HG03354 (cell line): ENCODE measurements around the gene R3HDM1.
A peak's percentile ranks its signal among the peaks of the same experiment; 100 is the strongest.
"Not testable (repeated sequence)": the region's sequence is repeated elsewhere in the genome, so short reads cannot be mapped to it uniquely, and the experiment has no call there.

ENCODE experiments used
- ATAC-seq: cut with Tn5 transposase; IDR thresholded peaks from one replicate; pipeline ENCODE4 v1.9.1; 2021; ENCODE audit warnings: mild to moderate bottlenecking; ENCODE audit not compliant: unreplicated experiment, poor library complexity, severe bottlenecking

The R3HDM1 gene

DNA sequence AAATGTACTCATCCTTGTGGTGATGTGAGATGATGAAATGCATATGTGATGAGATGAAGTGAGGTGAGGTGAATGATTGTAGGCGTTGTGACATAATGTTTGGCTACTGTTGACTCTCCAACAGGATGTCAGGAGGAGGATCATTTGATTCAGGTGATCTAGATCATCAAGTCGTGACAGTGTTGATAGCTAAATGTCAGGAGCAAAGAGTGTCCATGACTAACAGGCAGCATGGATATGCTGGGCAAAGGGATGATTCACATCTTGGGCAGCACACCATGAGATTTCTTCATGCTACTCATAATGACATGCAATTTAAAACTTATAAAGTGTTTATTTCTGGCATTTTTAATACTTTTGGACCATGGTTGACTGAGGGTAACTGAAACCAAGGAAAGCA is 170.2 kb downstream of the R3HDM1 start:
- ATAC-seq: no peak

DNA sequence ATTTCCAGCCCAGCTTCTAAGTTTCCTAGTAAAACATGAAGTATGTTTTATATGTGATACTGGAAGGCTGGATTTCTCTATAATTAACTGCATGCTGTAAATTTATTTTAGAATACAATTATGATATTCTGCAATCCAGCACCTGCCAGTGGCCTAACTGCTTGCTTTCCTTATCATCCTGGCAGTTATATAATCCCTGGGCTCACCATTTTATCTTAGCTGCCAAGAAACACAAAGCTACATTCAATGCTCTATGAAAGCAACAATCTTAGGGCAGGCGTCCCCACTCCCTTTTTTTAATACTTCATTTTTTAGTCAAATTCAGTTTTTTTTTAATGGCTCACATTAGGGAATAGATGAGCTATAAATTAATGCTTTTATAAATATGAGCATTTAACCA is 172.0 kb downstream of the R3HDM1 start:
- no peak for ATAC-seq

DNA sequence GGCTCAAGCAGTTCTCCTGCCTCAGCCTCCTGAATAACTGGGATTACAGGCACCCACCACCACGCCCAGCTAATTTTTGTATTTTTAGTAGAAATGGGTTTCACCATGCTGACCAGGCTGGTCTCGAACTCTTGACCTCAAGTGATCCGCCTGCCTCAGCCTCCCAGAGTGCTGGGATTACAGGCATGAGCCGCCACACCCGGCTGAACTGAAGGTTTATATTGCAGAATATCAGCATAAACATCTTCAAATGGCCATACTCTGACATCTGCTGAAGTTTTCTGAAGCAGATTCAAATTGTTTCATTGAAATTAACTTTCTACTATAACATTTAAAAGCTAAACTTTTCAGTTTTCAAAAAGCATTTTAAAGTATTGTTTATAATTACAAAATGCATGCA is 172.8 kb downstream of the R3HDM1 start:
- ATAC-seq: not testable (repeated sequence)

DNA sequence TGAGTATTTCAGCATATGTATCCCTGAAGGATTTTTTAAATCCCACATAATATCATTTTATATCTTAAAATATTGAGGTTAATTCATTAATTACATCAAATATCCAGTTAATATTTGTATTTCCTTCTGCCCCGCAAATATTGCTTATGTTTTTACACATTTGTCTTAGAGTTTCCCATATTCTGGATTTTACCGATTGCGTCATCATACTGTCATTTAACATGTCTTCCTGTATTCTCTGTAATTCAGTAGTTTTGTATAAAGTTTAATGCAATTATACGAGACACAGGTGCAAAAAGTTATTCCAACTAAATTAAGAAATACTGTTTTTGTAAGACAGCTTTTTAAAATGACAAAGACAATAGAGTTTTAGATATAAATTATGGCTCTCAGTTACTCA is 176.9 kb downstream of the R3HDM1 start:
- no peak for ATAC-seq

DNA sequence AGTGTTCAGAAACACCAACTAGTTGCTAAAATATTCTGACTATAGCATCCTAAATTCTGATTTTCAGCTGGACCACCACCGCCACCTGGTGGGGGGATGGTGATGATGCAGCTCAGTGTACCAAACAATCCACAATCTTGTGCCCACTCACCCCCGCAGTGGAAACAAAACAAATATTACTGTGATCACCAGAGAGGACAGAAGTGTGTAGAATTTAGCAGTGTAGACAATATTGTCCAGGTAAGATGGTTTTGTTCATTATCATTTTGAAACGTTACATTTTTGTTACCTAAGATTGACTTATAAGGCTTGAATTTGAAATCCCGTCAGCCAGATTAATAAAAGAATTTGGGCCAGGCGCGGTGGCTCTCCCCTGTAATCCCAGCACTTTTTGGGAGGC is 178.7 kb downstream of the R3HDM1 start:
- peak; percentile 75 for ATAC-seq

DNA sequence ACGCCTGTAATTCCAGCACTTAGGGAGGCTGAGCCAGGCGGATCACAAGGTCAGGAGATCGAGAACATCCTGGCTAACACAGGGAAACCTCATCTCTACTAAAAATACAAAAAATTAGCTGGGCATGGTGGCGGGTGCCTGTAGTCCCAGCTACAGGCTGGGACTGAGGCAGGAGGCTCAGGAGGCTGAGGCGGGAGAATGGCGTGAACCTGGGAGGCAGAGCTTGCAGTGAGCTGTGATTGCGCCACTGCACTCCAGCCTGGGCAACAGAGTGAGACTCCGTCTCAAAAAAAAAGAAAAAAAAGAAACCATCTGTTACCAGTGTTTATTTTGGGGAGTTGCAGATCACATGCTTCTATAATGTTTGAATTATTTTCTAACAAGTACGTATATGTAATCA is 183.8 kb downstream of the R3HDM1 start:
- not testable (repeated sequence) for ATAC-seq

DNA sequence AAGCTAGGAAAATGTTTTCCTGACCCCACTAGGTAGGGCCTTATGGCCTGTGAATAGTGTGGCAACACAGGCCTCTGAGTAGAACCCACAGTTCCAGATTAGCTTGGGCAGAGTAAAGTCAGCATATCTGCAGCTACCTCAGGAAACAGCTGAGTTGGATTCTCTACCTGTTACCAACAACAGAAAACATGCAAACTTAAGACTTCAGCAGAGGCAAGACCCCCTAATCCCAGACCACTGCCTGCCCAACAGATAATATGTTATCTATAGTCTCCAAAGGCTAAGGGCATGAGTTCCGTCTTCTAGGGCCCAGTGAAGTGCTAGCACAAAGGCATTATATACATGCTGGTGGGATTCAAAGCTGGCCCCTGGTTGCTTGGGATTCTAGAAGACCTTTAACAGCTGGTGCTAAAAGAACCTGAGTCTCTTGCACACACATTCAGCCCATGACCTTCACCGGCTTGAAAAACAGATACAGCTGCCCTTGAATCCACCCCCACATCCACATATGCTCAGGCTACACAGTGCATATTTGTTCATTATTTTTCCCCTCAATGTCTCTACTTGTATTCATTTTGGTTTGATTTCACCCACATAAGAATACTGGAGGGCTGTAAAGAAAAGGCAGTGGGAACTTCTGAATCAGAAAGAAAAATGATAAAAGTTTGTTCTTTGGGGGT is 196.9 kb downstream of the R3HDM1 start:
- ATAC-seq: no peak

DNA sequence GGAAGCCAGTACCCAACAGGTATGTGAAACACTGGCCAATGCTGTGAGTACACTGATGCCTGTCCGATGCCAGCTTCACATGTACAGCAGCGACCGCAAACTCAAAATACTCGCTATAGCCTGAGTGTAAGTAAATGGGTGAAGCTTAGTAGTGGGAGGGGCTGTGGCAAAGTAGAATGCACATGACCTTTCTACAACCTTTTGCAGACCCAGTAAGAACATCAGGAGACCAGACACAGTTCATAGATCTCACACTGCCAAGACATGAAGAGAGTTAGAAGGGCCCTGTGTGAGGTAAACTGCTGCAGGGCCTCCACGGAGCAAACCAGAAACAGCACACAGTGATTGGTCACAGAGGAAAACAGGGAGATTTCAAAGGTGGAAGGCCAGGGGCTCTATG is 201.3 kb downstream of the R3HDM1 start:
- no peak for ATAC-seq

DNA sequence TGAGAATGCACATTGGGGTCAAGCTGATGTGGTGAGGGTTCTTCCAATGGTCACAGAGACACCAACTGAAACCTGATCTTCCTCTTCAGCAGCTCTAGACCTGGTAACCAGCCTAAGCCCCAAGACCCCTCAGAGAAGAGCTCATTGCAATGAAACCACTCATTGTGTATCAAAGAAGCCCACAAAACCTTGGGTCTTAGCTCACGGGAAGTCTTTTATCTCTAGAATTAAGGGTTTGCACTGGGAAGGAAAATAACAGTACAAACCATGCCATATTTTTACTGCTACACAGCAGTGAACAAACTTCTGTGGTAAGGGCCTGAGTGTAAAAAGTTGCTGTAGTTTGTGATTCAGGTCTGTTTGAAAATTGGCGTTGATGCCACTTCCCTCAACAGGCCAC is 201.8 kb downstream of the R3HDM1 start:
- no peak for ATAC-seq

DNA sequence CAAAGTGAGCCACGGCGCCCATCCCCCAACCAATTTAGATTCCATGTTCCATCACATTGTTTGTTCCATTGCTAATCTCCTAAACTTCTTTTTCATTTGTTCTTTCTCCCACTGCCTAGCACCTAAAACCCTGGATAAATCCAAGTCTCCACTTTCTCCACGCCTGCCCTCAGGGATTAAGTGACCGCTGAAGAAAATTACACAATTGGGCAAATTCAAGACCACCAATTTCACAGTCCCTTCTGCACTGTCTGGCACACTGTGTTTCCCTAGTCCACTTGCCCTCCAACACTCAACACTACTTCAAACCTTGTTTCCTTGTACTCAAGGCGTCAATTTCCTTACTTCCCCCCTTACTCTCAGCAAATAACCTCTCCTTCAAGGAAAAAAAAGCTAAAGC is 205.3 kb downstream of the R3HDM1 start:
- no peak for ATAC-seq

DNA sequence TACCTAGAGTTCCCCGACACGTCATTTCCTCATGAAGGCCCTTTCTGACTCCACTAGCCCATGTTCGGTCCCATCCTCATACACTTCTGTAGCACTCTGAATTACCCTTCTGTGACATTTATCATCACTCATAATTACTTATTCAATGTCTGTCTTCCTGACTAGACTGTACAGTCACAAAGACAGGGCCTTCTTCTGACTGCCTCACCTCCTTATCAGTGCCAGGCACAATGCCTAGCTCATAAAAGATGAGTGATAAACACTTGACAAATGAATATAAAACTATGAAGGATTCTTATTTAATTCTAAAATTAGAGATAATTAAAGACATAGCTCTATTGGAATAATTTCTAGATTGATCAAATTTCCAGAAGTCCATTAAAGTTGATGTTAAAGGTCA is 208.9 kb downstream of the R3HDM1 start:
- ATAC-seq: no peak

DNA sequence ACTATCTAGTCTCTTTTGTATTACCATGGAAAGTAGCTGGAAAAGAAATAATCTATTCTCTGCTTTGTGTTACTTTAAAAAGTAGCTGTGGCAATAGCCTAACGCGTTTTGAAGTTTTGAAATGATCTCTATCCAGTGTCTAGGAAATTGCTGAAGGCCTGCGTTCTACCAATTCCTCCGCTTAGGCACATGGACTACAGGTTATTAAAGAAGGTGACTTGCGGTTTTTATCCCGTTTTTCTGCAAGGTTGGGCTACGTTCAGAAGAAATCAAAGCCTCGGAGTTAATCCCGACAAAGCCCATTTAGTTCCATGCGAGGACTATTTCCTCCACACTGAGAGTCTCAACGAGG is 209.7 kb downstream of the R3HDM1 start:
- no peak for ATAC-seq

DNA sequence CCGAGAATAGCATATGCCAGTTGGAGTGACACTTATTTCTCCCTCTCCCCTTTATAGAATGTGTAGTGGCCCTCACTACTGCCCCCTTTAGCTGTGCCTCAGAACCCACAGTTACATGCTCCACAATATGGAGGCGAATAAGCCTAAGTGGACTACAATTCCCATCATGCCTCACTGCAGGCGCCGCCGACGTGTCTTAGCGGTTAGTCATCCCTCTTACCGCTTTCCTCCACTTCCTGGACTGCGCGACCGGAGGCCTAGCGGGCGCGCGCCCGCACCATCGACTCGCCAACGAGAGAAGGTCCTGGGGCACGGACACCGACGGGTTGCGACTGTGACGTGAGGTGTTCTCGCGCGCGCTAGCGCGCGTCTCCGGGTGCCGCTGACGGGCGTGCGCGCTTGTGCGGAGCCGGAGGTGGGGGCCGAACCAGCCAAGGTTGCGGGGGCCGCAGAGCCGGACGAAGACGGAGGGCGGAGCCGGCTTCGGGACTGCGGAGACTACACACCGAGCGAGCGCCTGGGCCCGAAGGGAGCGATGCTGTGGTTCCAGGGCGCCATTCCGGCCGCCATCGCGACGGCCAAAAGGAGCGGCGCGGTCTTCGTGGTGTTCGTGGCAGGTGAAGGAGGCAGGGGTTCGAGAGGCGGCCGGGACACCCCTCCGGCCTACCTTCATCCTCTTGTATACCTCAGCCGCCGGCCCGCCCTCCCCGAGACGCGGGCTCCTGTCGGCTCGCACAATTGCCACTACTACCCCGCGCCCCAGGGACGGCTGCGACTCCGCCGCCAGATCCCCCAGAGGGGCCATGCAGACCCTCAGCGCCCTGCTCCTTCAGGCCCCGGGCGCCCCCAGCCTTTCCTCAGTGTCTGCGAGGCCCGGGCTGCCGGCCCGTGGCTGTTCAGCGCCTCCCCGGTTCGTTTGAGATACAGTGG is 210.4 kb downstream of the R3HDM1 start, which contains the start of gene UBXN4:
Gene UBXN4, plus strand, starts transcription at position 461 of the 930 bp plus-strand sequence. Its CDS starts 75 bp downstream, at position 536.
- peak; percentile 87 for ATAC-seq

DNA sequence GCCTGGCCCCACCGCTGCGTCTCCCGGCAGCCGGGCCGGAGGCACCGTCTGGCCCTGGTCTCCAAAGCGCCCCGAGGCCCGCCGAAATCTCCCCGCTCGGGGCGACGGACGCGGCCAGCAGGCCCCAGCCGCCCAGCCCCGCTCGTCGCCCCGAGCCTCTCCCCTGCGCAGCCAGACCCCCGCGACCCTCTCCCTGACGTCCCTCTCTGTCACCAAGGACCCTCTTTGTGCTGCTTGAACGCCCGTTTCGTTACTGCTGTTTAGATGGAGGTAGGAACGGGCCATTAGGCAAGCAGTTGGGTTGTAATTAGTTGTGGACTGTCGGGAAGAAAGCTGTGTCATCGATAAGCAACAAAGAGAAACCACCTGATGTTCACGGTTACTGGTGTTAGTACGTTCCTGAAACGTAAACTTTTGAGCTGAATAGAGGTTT is 211.1 kb downstream of the R3HDM1 start:
- peak; percentile 27 for ATAC-seq

DNA sequence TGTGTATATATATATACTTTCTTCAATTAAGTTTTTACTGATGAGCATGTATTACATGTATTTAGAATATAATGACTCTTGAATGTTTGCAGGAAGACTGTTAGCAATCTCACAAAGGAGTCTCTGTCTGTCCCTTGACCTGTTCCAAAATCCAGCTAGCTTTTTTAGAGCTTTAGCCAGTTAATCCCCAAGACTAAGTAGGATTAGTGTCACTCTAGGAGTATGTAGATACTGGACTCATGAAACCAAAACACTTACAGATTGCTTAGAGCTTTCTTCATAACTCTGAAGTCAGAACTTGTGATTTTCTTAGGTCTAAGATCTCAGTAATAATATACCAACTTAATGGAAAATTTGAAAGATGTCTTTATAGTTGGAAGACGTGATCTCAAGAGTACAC is 212.6 kb downstream of the R3HDM1 start:
- ATAC-seq: no peak

DNA sequence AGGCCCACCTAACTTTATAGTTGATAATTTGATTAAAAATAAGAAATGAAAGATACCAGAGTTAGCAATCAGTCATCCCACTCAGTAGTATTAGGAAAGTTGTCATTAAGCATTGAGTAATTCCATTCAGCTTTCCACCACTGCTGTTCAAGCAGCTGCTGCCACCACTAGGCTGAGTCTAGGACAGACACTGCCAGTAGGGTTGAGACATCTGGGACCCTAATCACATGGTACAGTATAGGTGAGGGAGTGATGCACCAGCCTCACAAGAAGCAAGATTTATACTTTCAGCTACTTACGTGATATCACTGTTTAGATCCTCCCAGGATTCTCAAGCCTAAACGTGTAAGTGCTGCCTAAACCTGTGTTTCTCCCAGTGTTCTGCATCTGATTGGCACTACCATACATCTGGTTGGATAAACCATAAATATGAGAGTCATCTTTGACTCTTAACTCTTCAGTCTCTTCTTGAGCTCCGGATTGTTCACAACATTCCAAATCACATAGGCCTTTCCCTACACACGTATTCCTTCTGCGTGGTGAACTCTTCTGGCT is 213.6 kb downstream of the R3HDM1 start:
- peak; percentile 27 for ATAC-seq

DNA sequence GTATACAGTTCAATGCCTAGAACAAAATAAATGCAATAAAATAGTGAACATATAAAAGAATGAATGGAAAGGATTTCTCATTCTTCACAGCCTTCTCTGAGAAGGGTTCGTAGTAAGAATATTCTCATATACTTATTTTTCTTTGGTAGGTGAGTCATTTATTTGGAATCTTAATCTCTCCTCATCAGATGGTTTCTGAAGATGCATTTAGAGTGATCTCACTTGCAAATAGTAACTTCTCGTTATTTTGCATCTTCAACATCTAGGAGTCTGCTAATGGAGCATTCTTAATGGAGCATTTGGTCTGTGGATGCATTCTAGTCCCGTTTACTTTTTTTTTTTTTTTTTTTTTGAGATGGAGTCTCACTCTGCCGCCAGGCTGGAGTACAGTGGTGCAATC is 214.3 kb downstream of the R3HDM1 start:
- no peak for ATAC-seq

DNA sequence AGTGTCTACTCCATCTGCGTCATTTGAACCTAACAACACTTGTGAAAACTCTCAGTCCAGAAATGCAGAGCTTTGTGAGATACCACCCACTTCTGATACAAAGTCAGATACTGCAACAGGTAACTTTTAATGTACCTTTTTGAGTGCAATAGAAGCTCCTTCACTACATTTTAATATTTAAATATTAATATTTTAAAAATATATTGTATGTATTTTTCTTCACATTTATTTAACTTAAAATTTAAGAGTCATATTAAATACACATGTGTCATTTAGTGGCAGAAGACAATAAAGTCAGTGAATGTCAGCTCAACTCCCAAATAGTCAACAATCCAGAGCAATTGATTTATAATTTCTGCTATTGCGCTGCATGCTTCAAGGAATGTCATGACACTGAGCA is 224.3 kb downstream of the R3HDM1 start:
- no peak for ATAC-seq

DNA sequence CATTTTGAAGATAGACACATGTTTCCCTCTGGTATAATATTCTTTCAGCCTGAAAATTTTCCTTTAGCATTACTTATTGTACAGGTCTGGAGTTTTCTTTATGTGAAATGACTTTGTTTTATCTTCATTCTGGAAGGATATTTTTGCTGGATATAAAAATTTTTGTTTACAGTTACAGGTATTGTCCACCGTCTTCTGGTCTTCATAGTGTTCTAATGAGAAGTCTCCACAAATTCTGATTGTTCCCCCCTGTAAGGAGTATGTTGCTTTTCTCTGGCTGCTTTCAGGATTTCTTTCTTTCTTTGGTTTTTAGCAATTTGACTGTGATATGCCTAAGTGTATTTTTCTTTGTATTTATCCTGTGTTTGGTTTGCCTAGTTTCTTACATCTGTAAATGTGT is 225.4 kb downstream of the R3HDM1 start:
- ATAC-seq: no peak

DNA sequence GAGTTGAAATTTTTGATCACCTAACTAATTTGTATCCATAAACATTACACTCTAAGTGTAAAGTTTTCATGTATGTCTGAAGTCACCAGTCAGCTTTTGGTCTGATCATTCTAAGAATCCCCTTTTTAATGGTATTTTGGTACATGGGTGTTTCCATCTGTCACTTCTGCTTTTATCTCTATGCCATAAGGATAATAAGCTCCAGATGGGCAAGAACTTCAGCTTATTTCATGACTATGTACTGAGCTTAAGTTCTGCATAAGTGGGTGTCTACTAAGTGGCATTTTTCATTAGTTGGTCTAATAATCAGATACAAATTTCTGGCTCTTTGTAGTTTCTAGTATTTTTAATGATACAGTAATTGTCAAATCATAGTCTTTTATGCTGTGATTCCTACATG is 230.7 kb downstream of the R3HDM1 start:
- no peak for ATAC-seq

DNA sequence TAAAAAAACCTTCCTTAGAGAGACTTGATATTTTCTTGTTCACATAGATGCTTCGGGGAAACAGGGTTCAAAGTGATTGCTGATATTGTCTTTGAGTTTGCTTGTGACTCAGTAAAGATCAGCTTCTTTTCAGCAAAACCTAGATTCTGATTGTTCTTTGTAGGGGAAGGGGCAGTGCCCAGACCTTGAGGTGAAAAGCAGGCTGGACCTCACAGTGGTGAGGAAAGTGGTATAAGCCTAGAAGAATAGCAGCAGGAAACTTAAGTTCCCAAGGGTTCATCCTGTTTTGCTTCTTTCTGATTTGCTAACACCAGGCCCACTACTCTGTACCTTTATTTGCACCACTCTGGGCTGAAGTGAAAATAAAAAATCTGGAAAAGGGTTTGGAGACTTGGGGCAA is 231.2 kb downstream of the R3HDM1 start:
- ATAC-seq: no peak
